HG03432 (cell line): ENCODE results near the gene LRMDA.

Experiments used
- ATAC-seq: cut with Tn5 transposase; IDR thresholded peaks from one replicate; pipeline ENCODE4 v1.9.1; 2021; ENCODE audit warnings: mild to moderate bottlenecking, moderate library complexity; ENCODE audit not compliant: unreplicated experiment

Gene LRMDA

DNA sequence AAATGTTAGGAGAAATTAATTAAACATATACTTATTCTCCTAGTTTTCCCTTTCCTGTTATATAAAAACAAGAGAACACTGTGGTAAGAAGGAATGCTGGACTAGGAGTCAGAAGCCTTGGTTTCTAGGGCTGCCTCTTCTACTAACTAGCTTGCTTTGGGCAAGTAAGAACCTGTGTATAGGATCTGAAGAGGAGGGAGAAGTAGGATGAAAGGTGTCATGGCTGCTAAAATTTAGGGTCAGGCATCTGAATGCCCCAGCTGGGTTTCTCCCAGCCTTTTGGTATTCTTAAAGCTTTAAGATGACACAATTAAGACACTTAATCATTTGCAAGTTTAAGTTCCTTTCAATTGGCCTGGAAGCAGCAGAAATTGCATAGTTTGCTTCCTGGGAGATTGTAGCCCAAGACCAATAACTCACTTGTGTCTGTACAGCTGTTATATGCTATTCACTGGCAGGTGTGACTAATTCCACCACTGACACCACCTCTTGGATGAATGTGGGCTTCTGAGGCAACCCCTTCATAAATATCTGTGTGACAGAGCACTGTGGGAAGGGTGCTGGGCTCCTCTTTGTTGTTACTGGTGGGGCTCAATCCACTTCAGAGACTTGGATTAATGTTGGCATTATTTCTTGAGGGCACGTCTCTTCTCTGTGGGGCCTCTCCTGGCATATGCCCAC lies 137.2 kb downstream of the LRMDA start:
- ATAC-seq = no peak

DNA sequence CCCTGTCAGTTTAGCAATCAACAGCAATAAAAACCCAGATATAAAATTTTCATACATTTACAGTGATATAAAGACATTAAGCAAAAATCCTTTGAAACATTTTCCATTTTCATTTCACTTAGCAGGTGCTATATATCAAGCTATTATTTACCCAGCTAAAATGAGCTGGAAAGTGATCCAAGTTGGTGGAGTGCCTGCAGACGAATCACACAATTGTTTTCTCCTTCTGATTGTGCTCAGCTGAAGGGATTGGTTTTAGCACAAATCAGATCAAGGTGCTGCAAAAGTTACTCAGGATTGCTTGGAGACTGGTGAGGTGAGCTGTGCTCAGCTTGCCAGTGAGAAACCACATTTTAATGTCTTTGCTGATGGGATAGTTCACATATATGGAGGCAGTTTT lies 138.1 kb downstream of the LRMDA start:
- no peak for ATAC-seq

DNA sequence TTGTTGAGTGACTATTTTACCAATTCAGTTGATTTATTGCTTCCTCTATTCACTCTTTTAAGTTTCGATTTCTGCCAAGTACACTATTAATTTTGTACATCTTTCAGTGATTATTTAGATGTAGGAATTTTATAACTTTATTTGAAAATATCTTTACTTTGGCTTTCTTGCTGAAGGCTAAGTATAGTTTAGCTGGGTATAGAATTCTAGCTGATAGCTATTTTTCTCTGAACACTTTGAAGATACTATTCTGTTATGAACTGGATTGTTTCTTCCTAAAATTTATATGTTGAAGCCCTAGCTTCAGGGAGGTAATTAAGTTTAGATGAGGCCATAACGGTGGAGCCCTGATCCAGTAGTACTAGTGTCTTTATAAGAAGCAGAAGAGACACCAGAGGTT lies 141.1 kb downstream of the LRMDA start:
- ATAC-seq = no peak

DNA sequence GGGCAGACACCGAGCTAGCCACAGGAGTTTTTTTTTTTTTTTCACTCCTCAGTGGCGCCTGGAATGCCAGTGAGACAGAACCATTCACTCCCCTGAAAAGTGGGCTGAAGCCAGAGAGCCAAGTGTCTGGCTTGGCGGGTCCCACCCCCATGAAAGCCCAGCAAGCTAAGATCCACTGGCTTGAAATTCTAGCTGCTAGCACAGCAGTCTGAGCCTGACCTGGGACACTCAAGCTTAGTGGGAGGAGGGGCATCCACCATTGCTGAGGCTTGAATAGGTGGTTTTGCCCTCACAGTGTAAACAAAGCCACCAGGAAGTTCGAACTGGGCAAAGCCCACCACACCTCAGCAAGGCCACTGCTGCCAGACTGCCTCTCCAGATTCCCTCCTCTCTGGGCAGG lies 144.5 kb downstream of the LRMDA start:
- ATAC-seq = no peak

DNA sequence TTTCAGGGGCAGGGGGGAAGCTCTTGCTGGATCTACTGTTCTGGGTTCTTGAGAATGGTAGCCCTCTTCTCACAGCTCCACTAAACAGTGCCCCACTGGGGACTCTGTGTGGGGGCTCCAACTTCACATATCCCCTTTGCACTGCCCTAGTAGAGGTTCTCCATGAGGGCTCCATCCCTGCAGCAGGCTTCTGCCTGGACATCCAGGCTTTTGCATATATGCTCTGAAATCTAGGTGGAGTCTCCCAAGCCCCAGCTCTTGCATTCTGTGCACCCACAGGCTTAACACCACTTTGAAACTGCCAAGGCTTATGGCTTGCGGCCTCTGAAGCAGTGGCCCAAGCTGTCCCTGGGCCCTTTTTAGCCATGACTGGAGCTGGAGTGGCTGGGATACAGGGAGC lies 150.7 kb downstream of the LRMDA start:
- no peak for ATAC-seq

DNA sequence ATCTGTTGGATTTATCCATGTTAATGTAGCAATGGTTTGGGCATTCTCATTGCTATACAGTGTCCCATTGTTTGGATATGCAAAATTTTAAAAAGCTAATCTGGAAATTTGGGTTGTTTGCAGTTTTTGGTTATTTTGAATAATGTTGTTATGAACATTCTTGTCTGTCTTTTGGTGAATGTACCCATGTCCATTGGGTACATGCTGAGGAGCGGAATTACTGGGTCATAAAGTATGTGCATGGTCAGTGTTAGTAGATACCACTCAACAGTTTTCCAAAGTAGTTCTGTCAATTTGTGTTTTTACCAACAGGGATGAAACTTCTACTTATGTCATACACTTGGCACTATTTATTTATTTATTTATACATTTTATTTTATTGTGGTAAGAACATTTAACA lies 153.9 kb downstream of the LRMDA start:
- no peak for ATAC-seq

DNA sequence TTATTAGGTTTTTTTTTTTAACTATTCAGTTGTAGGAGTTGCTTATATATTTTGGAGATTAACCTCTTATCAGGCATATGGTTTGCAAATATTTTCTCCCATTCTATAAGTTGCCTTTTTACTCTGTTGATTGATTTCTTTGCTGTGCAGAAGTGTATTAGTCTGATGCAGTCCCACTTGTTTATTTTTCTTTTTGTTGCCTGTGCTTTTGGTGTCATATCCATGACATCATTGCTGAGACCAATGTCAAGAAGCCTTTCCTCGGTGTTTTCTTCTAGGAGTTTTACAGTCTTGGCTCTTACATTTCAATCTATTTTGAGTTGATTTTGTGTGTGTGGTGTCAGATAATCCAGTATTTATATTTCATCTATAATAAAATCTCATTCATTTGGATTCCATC lies 155.4 kb downstream of the LRMDA start:
- ATAC-seq = no peak

DNA sequence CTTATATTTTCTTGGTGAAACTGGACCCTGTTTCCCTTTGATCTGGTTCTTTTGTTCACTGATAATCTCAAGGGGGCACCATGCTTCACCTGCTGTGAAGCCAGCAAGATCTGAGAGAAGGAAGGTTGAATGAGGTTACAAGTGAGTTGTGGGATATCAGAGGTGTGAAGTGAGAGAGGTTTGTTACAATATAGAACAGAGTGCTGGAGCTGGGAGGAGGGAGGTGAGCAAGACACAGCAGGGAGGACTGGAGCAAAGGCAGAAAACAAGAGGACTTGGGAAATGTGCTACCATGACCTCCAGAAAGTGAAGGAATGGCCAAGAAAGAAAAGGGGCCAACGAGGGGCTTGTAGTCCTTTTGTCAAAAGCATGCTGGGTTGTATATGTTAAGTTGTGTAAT lies 156.6 kb downstream of the LRMDA start:
- ATAC-seq = no peak

DNA sequence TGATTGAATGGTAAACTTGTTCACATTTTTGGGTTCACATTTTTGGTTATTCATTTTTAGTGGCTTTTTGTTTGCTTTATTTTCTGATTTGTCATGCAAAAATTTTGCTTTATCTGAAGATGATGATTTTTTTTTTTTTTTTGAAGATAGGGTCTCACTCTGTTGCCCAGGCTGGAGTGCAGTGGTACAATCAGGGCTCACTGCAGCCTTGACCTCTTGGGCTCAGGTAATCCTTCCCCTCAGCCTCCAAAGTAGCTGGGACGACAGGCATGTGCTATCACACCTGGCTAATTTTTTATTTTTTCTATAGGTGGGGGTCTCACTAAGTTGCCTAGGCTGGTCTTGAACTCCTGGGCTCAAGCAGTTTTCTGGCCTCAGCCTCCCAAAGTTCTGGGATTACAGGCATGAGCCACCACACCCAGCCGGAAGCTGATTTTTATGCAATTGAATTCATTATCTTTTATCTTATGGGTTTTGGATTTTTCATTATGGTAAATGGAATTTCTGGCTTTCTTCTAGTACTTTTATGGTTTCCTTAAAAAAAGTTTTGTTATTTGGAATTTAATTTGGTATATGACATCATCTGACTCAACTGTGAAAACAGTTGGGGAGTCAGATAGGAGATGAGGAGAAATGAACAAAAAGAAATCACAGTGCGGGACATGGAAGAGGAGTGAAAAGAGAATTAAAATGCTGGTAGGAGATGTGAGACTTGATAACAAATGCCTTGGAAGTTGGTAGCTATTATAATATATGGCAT lies 158.7 kb downstream of the LRMDA start:
- no peak for ATAC-seq

DNA sequence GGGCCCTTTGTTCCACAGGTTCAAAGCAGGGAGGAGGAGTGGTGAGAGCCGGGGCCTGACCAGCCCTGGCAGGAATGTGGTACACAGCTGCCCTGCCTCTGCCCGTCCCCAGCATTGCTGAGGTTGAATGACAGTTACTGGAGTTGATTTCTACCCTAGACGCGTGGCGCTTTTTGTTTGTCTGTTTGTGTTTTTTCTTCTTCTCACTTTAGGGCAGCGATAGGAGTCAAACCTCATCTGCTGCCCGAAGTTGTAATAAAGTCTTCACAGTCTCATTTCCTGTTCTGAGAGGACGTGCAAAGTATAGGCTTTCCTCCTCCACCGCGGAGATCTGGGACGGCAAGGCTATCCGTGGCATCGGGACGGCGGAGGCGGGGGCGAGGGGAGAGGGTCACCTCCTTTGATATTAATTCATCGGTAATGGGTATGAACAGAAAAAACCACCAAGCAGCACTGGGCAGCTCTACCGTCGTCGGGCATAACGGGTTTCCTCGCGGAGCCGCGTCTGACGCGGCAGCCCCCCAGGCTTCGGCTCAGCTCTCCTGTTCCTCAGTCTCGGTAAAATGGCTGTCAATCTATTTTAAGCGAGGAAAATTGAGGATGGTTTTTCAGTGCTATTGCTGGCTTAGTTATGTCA lies 160.8 kb downstream of the LRMDA start:
- ATAC-seq = no peak

DNA sequence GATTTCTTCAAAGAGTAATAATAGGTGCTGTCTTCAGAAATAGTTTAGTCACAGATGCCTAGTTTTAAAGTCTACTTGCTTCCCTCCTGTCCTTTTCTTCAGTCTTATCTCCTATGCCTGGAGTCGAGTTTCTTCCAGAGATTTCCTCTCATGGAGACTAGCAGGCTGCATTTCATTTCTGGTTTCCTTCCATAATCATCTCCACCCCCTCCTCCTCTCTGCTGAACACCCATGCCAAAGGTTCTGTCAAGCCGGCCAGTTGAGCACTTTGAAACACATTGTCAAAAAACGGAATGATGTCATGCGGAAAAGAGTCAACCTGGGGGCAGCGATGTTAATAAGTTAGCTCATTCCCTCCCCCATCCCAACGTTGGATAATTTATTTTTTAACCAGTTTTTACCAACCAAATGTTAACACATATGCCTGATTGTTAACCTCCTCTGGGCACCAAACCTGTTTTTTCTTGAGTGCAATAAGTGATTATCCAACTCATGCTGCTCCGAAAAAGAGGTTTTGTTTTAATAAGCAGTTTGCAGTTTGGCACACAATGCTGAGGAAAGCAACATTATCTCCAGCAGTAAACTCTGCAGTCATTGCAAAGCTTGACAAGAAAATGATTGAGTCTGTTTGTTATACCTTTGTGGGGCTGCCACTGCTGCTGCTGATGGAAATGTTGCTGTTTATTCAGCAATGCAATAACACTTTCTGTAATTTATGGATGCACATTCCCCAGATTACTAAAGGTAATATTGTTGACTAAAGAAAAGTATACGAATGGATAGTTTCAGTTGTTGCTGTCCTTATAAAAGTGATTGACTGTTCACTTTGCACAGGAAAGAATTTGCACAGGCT lies 161.6 kb downstream of the LRMDA start:
- no peak for ATAC-seq

DNA sequence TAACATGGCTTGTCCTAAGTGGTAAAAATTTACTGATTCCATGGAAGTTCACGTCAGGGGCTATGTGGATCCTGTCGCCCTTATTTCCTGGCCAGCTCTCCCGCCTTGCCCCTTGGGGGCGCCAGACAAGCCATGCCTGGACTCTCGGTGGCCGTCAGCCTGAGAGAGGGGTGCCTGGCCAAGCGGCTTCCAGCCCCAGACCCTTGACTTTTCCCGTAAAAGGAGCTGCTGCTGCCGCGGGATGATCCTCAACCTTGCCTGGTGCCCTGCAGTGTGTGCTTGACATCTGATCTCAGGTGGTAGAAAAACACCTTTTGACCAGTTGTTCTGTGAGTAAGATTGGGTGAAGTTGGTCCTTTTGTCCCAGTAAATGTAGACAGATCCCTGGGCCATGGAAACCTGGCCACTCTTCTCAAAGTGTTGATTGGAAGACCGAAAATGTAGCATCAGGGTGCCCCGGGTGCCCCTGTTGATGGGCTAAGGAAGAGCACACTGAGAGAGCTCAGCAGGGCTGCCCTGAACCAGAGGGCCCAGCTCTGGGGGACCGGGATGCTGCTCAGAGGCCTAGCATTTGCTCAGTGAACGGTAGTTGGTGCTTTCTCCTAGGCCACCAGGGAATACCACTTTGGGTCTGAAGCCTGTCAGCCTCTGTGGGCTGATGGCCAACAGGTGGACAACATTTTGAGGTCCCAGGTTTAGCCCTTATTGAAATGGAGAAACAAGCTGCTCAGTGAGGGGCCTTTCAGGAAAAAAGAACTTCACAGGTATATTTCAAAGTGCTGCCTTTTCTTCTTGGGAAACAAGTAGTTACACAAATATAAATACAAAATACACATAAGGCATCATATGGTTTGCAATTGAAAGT lies 162.5 kb downstream of the LRMDA start:
- no peak for ATAC-seq

DNA sequence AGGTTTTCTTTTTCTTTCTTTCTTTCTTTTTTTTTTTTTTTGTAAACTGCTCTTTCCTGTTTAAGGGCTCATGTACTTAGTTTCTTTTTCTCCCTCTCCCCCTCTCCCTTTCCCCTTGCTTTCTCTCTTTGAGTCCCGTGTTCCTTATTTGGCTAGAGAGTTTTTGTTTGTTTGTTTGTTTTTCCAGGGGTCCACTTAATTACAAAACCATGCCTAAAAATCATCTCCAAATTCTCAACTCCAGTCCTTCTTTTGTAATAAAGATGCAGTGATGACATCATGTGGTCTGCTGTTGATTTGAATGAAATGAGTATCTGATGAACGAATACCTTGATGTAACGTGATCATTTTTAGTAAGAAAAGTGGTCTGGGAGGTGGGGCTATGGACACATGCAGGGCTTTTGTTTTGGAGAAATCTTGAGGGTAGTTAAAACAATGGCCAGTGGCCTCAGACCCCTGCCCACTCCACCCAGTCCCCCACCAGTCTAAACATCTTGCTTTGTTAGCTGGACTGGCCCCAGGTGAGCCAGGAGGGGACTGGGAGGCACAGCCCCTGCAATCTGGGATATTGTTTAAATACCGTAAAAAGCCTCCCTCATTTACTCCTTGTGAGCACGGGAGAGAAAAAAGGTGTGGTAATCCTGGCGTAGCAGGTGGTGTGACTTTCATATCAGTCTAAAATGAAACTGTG lies 165.7 kb downstream of the LRMDA start:
- ATAC-seq = no peak

DNA sequence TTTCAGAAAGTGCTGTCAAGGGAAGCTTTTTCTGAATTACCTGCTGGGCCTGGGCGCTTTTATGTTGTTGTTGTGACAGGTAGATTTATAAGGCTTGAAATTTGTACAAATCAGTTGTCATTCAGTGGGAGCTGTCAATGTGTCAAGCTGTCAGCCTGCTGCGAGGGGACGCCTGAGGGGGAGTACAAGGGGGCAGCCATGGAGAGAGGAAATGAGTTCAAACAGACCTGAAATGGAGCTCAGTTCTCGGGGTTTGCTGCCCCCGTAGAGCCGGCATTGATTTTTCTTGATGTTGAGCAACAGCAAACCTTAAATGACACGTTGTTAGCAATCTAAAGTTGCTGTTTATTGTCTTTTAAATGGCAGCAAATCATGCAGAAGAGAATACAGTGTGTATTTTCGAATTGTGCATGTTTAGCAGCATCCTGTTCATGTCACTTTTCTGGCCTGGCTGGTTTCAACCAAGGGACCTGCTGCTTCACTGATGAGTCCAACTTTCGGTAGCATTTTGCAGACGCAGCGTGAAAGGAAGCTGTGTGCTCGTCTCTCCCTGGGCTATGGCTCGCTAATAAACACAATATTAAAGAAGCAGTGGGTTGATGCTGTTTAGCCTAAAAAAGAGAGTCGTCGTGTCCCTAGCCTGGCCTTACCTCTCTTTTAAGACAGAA lies 166.5 kb downstream of the LRMDA start:
- no peak for ATAC-seq

DNA sequence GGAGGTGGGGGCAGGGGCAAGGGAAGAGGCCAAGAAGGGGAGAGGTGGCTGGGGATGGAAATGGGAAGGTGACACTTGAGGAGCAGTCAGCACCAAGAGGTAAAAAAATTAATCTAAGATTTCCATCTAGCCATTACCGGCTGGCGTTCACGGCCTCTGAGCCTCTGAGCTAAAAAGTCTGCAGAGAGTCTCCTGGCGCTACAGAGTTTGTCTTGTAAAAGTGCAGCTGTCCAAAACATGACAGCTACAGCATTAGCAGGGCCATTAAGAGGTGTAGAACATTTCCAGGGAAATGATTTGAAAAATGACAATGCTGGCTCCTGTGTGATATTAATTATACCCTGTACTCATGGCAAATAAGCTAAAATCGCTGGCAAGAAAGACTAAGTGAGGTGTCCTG lies 167.6 kb downstream of the LRMDA start:
- no peak for ATAC-seq

DNA sequence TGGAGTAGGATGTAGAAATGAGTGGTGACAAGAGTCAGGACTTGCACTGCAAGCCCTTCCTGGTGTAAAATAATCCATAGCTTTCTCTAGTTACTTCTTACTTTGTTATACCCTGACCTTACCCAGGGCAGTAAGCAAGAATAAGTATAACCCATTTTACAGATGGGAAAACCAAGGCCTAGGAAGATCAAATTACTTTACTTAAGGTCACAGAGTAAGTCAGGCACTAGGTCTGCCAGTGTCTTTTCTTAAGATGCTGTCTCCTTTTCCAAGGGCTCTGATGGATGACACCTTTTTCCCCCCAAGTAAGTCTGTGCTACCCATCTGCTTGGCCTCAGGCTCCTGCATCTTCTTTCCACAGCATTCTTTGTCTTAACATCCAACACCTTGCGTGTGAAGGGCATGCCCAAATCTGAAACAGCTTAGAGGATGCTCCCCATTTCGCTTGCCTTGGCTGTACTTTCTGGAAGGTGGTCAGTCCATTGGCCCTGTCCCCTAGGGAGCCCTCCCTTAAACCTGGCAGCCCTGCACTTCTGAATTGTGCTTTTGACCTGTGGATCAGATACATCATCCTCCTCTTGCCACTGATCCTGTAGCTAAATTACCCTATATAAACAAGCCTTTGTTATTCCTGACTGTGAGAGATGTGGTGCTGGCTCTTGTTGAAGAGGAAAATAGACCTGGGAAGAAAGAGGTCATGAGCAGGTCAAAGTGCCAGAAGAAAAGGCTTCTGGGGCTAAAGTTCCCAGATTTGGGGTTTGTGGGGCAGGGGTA lies 168.6 kb downstream of the LRMDA start:
- no peak for ATAC-seq

DNA sequence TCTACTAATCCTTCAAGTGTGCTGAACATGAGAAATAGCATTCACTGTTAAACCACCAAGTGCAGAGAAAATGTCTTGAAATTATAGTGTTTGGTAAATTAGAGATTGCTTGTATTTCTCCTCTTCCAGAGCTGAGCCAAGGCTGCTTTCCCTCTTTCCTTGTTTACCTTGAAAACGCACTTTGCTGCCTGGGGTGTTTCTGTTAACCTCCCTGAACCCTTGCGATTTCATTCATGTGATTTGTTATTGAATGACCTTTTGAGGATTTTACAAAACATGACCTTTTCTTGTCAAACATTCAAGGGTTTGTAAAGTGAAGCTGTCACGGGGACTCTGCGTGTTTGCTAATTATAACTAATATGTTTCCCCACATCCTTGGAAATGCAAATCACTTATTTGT lies 169.4 kb downstream of the LRMDA start:
- no peak for ATAC-seq

DNA sequence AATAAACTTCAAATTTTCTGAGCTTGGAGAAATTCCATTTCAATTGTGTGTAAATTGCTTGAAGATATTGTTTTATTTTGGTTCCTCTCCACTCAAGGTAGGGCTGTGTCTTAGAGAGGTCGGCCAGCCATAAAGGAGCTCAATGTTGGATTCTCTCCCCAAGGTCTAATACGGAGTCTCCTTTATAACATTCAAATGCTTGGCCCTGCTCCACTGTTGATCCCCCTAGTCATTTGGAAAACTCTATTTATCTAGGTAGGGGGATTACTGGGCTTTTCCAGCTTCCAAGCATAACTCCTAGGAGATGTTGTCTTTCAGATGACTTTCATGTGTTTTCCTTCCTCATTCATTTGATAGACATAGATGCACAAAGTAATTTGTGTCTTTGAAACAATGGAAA lies 170.9 kb downstream of the LRMDA start:
- ATAC-seq = no peak

DNA sequence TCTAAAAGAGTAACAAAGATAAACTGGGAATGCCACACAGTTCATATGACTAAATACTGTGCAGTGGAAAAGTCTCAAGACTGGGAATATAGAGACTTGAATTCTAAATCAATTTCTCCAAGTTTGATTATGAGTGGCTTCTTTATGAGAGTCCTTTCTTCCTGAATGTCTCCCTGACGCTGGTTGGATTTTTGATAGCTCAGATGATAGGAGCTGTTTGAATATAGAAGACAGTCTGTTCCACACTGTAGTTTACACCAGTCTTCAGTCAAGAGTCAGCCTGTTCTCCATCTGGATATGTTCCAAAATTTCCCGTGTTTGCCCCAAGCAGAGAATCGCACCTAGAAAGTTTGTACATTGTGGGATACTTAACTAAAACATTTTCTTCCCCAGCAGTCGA lies 173.7 kb downstream of the LRMDA start:
- no peak for ATAC-seq
